ENCODE results near the gene DNAJC18.

Gene DNAJC18

DNA sequence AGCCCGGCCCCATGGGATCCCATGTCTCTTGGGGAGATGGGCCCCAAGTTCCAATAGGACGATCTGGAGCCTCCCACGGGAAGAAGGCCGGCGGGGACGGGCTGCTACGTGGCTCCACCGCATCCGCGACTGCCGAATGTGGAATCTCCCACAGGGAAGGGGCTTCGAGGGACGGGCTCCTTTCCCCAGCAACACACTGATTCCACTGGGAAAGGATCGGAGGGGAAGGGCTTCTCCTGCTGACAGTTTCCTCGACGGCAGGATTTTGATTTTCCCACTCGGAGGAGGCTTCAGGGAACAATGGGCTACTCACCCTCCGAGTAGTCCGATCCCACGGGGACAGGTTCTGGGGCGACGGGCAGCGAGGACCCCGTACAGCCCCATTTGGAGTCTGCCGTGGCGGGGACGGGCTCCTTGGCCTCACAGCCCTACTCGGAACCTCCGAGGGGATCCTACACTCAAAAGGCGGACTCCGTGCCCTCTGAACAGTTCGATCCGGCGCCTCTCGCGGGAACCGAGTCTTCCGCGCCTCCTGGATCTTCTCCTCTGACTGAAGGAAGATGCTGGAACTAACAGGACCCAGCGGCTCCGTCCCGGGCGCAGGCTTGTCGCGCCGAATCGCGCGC, 45.7 kb downstream of the DNAJC18 start:
- TF ChIP-seq, protein P1, sequence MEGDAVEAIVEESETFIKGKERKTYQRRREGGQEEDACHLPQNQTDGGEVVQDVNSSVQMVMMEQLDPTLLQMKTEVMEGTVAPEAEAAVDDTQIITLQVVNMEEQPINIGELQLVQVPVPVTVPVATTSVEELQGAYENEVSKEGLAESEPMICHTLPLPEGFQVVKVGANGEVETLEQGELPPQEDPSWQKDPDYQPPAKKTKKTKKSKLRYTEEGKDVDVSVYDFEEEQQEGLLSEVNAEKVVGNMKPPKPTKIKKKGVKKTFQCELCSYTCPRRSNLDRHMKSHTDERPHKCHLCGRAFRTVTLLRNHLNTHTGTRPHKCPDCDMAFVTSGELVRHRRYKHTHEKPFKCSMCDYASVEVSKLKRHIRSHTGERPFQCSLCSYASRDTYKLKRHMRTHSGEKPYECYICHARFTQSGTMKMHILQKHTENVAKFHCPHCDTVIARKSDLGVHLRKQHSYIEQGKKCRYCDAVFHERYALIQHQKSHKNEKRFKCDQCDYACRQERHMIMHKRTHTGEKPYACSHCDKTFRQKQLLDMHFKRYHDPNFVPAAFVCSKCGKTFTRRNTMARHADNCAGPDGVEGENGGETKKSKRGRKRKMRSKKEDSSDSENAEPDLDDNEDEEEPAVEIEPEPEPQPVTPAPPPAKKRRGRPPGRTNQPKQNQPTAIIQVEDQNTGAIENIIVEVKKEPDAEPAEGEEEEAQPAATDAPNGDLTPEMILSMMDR (conservative IDR thresholded peaks at IDR 0.05; ENCODE audit: low read length), result no peak
- DNase-seq (ENCODE audit: low read depth), result no peak
- peak overlapping the region; percentile 49 for H3K4me3 ChIP-seq (ENCODE audit: low read length)

DNA sequence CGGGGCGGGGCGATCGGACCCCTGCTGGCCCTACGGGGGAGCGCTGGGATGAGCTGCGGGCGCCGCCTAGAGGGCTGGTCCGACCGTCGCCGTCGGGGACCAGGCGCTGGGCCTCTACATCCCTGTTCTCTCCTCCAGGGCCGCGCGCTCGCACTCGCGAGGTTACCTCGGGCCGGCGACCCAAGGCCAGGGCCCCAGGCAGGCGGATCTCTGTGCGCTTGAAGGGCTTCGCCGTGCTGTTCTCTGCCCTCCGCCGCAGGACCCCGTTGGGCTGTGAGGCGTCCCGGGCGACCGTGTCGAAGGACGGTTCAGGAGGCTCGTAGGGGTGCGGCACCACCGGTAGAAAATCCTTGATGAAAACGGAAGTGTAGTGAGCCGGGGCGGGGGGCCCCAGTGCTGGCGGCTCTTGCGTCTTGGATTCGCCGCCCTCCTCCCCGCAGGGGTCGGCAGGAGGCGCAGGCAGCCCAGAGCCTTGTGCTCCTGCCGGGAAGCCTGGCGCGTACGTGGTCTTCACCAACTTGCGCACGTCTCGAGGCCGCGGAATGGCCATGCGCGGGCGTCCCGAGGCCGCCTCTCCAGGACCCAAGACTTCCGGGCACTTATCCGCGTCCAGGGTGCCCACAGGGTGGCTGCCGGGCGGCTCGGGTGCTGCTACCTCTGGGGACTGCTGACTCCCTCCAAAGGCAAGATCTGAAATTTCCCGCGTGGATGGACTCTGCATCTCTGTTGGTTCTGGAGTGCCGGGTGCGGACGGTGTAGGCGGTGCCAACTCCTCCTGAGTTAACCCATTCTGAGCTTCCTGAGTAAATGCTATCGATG, 46.4 kb downstream of the DNAJC18 start:
- TF ChIP-seq, protein P1 (conservative IDR thresholded peaks at IDR 0.05; ENCODE audit: low read length), result peak; percentile 48
- no peak for DNase-seq (ENCODE audit: low read depth)
- peak overlapping the region; percentile 49 for H3K4me3 ChIP-seq (ENCODE audit: low read length)

DNA sequence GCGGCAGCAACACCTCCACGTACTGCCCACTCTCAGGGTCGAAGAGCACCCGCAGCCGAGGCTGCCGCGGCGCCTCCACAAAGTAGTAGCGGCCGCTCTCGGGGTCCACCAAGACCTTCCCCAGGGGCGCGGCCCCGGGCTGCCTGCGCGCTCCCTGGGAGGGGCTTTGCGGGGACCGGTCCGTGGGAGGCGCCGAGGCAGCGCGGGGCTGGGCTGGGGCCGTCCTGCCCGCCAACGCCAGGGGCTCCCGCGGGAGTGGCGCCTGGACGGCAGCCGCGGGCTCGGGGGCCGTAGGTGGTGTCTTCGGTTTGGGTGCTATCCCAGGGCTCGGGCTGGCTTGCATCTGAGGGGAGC, 47.0 kb downstream of the DNAJC18 start:
- no peak for DNase-seq (ENCODE audit: low read depth)
- H3K4me3 ChIP-seq (ENCODE audit: low read length), result no peak overlapping the region; the same call in 1 of the 2 replicates
- TF ChIP-seq, protein P1 (conservative IDR thresholded peaks at IDR 0.05; ENCODE audit: low read length), result no peak

DNA sequence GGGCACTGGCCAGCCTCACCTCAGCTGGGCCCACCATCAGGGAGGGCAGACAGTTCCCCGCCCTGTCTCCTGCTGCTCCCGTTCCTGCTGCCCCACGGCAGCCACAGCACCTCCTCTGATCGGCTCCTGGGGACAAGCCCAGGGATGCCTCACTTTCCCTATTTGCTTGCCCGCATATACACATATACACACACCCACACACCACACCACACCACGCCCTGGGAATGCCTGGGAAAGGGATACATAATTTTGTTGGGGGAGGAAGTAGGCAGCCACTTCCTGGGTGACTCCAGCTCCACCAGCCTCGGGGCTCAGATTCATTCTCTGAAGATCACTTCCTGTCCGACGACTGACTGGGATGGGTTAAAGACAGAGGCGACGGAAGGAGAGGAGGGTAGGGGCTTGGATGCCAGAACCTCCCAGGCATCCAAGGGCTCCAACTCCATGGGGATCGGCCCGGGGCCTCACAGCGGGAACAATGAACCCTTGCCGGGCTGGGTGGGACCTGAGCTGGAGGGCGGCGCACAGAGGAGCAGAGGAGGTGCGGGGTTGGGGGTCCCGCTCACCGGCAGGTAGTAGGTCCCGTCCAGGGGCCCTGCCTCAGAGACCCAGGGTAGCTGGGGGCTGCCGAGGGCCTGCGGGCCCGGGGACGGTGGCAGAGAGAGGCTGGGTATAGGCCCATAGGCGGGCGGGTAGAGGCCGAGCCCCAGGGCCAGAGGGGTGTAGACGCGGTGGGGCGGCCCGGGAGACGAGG, 47.6 kb downstream of the DNAJC18 start:
- no peak overlapping the region for H3K4me3 ChIP-seq (ENCODE audit: low read length)
- TF ChIP-seq, protein P1 (conservative IDR thresholded peaks at IDR 0.05; ENCODE audit: low read length), result no peak
- no peak for DNase-seq (ENCODE audit: low read depth)

DNA sequence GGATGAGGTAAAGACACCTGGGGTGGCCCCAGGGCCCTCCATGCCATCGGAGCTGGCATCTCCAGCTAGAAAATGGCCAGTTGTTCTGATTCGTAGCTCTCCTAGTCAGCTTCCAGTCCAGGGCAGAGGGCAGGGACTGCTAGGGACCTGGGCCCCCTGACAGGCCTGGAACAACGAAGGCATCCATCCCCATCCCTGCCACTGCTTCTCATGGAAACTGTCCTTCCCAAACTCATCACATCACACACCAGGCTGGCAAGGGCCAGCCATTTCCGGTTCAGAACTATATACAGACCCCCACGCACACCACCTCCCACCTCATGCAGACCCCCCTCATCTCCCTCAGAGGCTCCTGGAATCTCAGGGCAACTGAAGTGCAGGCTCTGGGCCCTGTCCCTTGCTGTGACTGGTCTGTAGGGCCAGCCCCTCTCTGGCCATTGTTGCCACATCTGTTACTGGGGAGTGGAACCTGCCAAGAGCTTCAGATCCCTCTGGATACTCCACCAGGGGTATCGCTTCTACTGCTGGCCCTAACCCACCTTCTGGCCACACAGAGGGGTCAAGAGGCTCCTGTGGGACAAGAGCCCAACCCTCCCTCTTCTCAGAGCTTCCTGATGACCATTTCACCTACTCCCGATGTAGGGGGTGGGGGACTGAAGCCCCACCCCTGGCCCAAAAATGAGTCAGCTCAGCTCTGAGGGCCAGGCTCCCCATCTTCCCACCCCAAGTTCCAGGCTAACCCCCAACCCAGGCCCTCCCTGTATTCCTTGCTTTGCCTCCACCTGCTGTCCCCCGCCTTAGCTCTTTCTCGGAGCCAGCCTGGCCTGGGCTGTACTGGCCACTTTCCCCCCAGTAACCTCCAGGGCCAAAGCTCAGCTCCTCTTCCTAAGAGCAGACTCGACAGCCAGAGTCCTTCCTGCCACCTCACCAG, 48.4 kb downstream of the DNAJC18 start:
- TF ChIP-seq, protein P1 (conservative IDR thresholded peaks at IDR 0.05; ENCODE audit: low read length), result no peak
- H3K4me3 ChIP-seq (ENCODE audit: low read length), result no peak overlapping the region
- no peak for DNase-seq (ENCODE audit: low read depth)

Measured in AG10803 (cell line).